Stimulated activated naive CD8-positive, alpha-beta T cell treated with anti-CD3 and anti-CD28 coated beads, Interleukin-15, Interleukin-2, amounts not matched to agents 100 ng/mL and 50 ng/mL, for 24 hours (primary cell): ENCODE measurements around the gene VPS13D.

Experiments used
- H3K27ac Mint-ChIP-seq: one replicate; pipeline ENCODE4 v1.8.0; 2021; ENCODE audit warnings: mild to moderate bottlenecking, mixed read lengths
- H3K27me3 Mint-ChIP-seq: one replicate; pipeline ENCODE4 v1.8.0; 2021; ENCODE audit warnings: mixed read lengths
- H3K36me3 Mint-ChIP-seq: one replicate; pipeline ENCODE4 v1.8.0; 2021; ENCODE audit warnings: low read depth, mixed read lengths
- H3K4me1 Mint-ChIP-seq: one replicate; pipeline ENCODE4 v1.8.0; 2021; ENCODE audit warnings: low read depth, mixed read lengths
- H3K4me3 Mint-ChIP-seq: one replicate; pipeline ENCODE4 v1.8.0; 2021; ENCODE audit warnings: mild to moderate bottlenecking, mixed read lengths
- H3K9me3 Mint-ChIP-seq: one replicate; pipeline ENCODE4 v1.8.0; 2021; ENCODE audit warnings: mixed read lengths

VPS13D gene, protein sequence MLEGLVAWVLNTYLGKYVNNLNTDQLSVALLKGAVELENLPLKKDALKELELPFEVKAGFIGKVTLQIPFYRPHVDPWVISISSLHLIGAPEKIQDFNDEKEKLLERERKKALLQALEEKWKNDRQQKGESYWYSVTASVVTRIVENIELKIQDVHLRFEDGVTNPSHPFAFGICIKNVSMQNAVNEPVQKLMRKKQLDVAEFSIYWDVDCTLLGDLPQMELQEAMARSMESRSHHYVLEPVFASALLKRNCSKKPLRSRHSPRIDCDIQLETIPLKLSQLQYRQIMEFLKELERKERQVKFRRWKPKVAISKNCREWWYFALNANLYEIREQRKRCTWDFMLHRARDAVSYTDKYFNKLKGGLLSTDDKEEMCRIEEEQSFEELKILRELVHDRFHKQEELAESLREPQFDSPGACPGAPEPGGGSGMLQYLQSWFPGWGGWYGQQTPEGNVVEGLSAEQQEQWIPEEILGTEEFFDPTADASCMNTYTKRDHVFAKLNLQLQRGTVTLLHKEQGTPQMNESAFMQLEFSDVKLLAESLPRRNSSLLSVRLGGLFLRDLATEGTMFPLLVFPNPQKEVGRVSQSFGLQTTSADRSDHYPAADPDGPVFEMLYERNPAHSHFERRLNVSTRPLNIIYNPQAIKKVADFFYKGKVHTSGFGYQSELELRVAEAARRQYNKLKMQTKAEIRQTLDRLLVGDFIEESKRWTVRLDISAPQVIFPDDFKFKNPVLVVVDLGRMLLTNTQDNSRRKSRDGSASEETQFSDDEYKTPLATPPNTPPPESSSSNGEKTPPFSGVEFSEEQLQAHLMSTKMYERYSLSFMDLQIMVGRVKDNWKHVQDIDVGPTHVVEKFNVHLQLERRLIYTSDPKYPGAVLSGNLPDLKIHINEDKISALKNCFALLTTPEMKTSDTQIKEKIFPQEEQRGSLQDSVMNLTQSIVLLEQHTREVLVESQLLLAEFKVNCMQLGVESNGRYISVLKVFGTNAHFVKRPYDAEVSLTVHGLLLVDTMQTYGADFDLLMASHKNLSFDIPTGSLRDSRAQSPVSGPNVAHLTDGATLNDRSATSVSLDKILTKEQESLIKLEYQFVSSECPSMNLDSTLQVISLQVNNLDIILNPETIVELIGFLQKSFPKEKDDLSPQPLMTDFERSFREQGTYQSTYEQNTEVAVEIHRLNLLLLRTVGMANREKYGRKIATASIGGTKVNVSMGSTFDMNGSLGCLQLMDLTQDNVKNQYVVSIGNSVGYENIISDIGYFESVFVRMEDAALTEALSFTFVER (N-terminal part only)

GRCh38 chr1:12229835-12230548 is at the start of gene VPS13D:
TSS of gene VPS13D (plus strand) at chr1:12230030. CDS start at chr1:12234267, 4,237 bp downstream.
- peaks cover 4% of the 10 kb centered on the region for H3K36me3 Mint-ChIP-seq

DNA sequence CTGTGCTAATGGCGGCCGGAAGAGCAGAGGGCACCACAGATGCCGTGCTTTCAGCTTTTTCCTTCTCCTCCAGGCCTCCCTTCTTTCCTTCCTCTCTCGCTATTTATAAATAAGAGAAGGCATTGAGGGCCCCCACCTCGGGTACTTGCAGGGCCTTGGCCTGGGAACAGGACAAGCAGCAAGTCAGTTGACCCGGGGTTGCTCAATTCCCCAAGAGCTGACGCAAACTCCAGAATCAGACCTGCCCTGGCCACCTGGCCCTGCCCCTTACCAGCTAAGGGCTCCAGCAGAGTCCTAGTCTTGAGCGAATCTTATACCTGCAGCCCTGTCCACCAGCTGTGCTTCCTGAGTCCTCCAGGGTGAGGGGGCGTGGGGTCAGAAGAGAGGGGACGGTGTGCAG is 49.5 kb upstream of the VPS13D start:
- H3K27ac Mint-ChIP-seq, result peak overlapping the region; percentile 58
- peaks cover 59% of the 10 kb centered on the region for H3K36me3 Mint-ChIP-seq
- H3K4me1 Mint-ChIP-seq, result peaks cover 87% of the 10 kb centered on the region
- H3K27me3 Mint-ChIP-seq, result no peaks in the 10 kb centered on the region
- H3K9me3 Mint-ChIP-seq, result no peaks in the 10 kb centered on the region
- no peak overlapping the region for H3K4me3 Mint-ChIP-seq

More at GRCh38 chr1:12229835-12230548, at the start of gene VPS13D:
- no peak within 1 kb of the TSS for H3K27ac Mint-ChIP-seq
- no peaks in the 10 kb centered on the region for H3K27me3 Mint-ChIP-seq
- H3K4me1 Mint-ChIP-seq, result peaks cover 24% of the 10 kb centered on the region
- peak within 1 kb of the TSS; percentile 88 for H3K4me3 Mint-ChIP-seq
- H3K9me3 Mint-ChIP-seq, result no peaks in the 10 kb centered on the region

GRCh38 chr1:12180903-12181302 is 48.9 kb upstream of the VPS13D start:
- H3K27me3 Mint-ChIP-seq, result no peaks in the 10 kb centered on the region
- H3K27ac Mint-ChIP-seq, result peak overlapping the region; percentile 55
- peaks cover 54% of the 10 kb centered on the region for H3K36me3 Mint-ChIP-seq
- H3K4me1 Mint-ChIP-seq, result peaks cover 86% of the 10 kb centered on the region
- no peaks in the 10 kb centered on the region for H3K9me3 Mint-ChIP-seq
- no peak overlapping the region for H3K4me3 Mint-ChIP-seq

- H3K27ac Mint-ChIP-seq, result peak overlapping the region; percentile 50
- no peak overlapping the region for H3K4me3 Mint-ChIP-seq
- no peaks in the 10 kb centered on the region for H3K27me3 Mint-ChIP-seq
- peaks cover 47% of the 10 kb centered on the region for H3K36me3 Mint-ChIP-seq
- peaks cover 86% of the 10 kb centered on the region for H3K4me1 Mint-ChIP-seq
- H3K9me3 Mint-ChIP-seq, result no peaks in the 10 kb centered on the region
Observed at GRCh38 chr1:12181568-12181967, 48.3 kb upstream of the VPS13D start.

DNA sequence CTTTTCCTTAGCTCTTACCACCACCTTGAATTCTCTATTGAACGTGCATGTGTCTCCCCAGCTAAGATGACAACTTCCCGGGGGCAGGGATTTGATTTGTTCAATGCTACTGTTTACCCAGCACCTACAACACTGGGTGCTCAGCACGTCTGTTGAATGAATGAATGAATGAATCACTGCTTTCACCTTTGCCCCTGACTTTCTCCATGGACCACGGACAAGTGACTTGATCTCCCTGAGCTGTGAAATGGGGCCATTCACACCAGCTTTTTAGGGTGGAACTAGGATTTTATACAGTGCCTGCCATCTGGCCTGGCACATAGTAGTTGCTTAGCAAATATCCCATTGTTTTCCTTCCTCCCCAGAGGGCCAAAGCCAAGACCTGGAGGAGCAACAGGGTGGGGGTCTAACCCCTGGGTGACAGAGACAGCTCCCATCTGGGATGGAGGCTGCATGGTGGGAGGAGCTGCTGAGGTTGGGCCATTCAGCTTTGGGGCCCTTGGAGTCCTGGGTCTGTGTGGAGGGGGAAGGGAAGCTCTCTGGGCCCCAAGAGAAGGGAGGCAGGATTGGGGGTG is 47.3 kb upstream of the VPS13D start:
- Mint-ChIP-seq H3K27ac (peak overlapping the region; percentile 36), H3K36me3 (peaks cover 49% of the 10 kb centered on the region), H3K4me3 (no peak overlapping the region)

DNA sequence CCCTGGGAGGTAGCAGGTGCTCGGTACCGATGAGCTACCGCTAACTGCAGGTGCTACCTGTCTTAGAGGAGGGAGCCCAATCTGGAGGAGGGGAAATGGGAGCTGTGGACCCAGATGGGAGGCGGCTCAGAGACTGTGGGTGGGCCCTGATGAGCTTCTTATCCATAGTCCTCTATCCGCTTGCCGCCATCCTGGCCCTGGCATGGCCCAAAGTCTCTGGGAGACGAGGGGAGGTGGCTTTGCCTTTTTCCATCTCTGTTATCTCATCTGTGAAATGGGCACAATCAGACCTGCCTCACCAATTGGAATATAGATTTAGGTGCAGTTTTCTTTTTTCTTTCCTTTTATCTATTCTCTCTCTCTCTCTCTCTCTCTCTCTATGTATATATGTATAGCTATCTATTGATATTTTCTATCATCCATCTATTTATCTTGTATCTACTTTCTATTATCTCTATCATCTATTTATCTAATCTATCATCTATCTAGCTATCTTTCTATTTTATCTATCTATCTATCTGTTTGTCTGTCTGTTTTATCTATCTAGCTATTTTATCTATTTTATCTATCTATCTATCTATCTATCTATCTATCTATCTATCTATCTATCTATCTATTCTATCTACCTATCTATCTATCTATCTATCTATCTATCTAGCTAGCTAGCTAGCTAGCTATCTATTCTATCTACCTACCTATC is 46.6 kb upstream of the VPS13D start:
- Mint-ChIP-seq H3K4me3 (no peak overlapping the region), H3K27ac (peak overlapping the region; percentile 51), H3K4me1 (peaks cover 80% of the 10 kb centered on the region), H3K36me3 (peaks cover 54% of the 10 kb centered on the region), H3K9me3 (no peaks in the 10 kb centered on the region), H3K27me3 (no peaks in the 10 kb centered on the region)

More for the DNA sequence above, 47.3 kb upstream of the VPS13D start:
- no peaks in the 10 kb centered on the region for H3K27me3 Mint-ChIP-seq
- H3K4me1 Mint-ChIP-seq, result peaks cover 82% of the 10 kb centered on the region
- no peaks in the 10 kb centered on the region for H3K9me3 Mint-ChIP-seq

GRCh38 chr1:12184008-12184681 is 45.7 kb upstream of the VPS13D start:
- H3K4me3 Mint-ChIP-seq, result no peak overlapping the region
- peak overlapping the region; percentile 3 for H3K27ac Mint-ChIP-seq
- H3K9me3 Mint-ChIP-seq, result no peaks in the 10 kb centered on the region
- peaks cover 56% of the 10 kb centered on the region for H3K36me3 Mint-ChIP-seq
- H3K27me3 Mint-ChIP-seq, result no peaks in the 10 kb centered on the region
- H3K4me1 Mint-ChIP-seq, result peaks cover 77% of the 10 kb centered on the region

DNA sequence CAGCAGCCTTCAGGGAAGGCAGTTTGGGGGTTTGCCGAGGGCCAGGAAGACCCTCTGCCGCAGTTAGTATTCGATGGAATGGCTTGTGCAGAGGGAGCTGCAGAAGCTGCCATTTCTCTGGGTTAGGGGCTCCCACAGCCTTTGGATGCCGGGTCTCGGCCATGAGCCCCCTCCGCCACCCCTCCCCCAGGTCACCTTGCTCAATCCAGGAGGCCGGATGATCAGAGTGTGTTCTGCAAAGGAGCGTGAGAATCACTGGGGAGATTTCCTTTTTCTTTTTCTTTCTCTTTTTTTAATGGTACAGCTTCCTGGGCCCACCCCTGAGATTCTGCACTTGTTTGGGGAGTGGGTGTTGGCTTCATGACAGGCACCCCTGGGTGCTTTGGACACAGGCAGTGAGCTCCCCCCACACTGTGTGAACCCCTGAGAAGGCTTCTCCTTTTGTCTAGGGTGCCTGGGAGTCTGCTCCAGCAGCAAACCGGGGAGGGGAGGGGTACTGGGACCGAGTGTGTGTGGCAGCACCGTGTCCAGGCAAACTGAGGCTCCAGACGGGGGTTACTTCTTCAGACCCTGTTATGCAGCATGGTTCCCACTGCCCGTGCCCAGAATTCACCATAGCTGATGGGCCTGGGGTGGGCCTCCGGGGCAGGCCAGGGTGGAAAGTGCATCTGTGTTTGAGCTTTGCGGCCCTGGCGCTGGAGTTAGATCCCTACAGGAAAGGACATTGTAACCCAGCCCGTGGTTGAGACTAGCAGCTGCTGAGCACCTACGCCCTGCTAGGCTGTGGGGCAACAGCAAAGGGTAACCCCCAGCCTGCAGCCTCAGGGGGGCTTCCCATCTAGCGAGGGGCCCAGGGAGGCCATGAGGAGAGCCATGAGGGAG is 44.6 kb upstream of the VPS13D start:
- Mint-ChIP-seq H3K27me3 (no peaks in the 10 kb centered on the region), H3K27ac (no peak overlapping the region), H3K4me1 (peaks cover 77% of the 10 kb centered on the region), H3K9me3 (no peaks in the 10 kb centered on the region), H3K36me3 (peaks cover 54% of the 10 kb centered on the region), H3K4me3 (no peak overlapping the region)

- Mint-ChIP-seq H3K27ac (peak overlapping the region; percentile 49), H3K36me3 (peaks cover 55% of the 10 kb centered on the region), H3K9me3 (no peaks in the 10 kb centered on the region), H3K4me1 (peaks cover 77% of the 10 kb centered on the region), H3K27me3 (no peaks in the 10 kb centered on the region), H3K4me3 (no peak overlapping the region)
Observed at GRCh38 chr1:12185918-12186678, 43.7 kb upstream of the VPS13D start.

GRCh38 chr1:12186679-12186985 is 43.2 kb upstream of the VPS13D start:
- Mint-ChIP-seq H3K4me1 (peaks cover 74% of the 10 kb centered on the region), H3K4me3 (no peak overlapping the region), H3K36me3 (peaks cover 58% of the 10 kb centered on the region), H3K27ac (peak overlapping the region; percentile 49), H3K9me3 (no peaks in the 10 kb centered on the region), H3K27me3 (no peaks in the 10 kb centered on the region)

DNA sequence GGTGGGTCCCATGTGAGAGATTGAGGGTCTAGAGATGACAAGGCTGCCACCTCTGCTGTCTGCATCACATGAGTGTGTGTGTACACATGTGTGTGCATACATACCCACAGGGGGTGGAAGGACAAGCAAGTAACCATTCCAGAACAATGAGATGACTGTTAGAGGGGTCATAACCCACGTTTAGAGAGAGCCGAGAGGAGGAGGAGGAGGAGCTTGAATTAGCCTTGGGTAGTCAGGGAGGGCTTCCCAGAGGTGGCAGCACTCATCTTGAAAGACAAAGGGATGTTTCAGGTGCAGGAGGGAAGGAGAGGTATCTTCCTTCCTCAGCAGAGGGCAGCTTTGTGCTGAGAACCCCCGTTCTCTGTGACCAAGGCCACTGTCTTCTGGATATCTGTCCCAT is 41.7 kb upstream of the VPS13D start:
- Mint-ChIP-seq H3K9me3 (no peaks in the 10 kb centered on the region), H3K4me1 (peaks cover 63% of the 10 kb centered on the region), H3K4me3 (no peak overlapping the region), H3K27me3 (no peaks in the 10 kb centered on the region), H3K27ac (no peak overlapping the region), H3K36me3 (peaks cover 58% of the 10 kb centered on the region)
